22Rv1 (cell line): ENCODE measurements around the gene HCN3.

ENCODE experiments used
- CTCF ChIP-seq: fragments of 450-650 bp; IDR thresholded peaks from 2 replicates; pipeline ENCODE4 v1.5.1; 2017; ENCODE audit warnings: mild to moderate bottlenecking
- ZFX ChIP-seq: fragments of 450-650 bp; IDR thresholded peaks from 2 replicates; pipeline ENCODE4 v1.6.1; 2017; ENCODE audit warnings: antibody characterized with exemption, borderline replicate concordance

- no peak for TF ChIP-seq CTCF
- no peak for TF ChIP-seq ZFX
These were observed 8.6 kb upstream of the HCN3 start for GRCh38 chr1:155268630-155269029.
